GM12878 (cell line): ENCODE data around the gene DDX56. TPM values are rescaled to one million over a fixed set of nuclear protein-coding genes. Genes with fewer than 3 reads are reported as not detected.

Experiments used
- ATAC-seq: fragments of 200-7000 bp; cut with Tn5 transposase; 3 replicates; pipeline ENCODE4 v1.9.1; 2020; ENCODE audit warnings: mild to moderate bottlenecking, moderate library complexity
- BruUV-seq: library from RNA; stranded (reverse); fragments of 400-500 nt; replicated peaks from 2 replicates; lab custom pipeline; 2021; lab: Mats Ljungman, UMichigan
- CTCF ChIA-PET: fragments of 300-600 bp; sonication (Branson Sonifier 250); formaldehyde crosslinking; extraction: SDS; loops from one replicate; lab custom pipeline; 2021; ENCODE audit warnings: inconsistent platforms; lab: Yijun Ruan, JAX
- POLR2A ChIA-PET: fragments of 350-600 bp; formaldehyde crosslinking; extraction: SDS; loops from one replicate; lab custom pipeline; 2021; ENCODE audit warnings: inconsistent platforms; lab: Charles Lee
- RAD21 ChIA-PET: fragments of 300-600 bp; sonication (Branson Sonifier 250); formaldehyde crosslinking; loops from one replicate; lab custom pipeline; 2023; ENCODE audit warnings: antibody characterized with exemption; ENCODE audit not compliant: unreplicated experiment; lab: Charles Lee
- SMC1A ChIA-PET: fragments of 300-600 bp; sonication (Branson Sonifier 250); formaldehyde crosslinking; loops from one replicate; lab custom pipeline; 2023; ENCODE audit not compliant: unreplicated experiment, uncharacterized antibody; lab: Charles Lee
- DNase-seq: peaks from one replicate; pipeline ENCODE4 v3.0.0-alpha.2; 2011; ENCODE audit warnings: low read depth, low spot score
- FAIRE-seq: peaks from 3 replicates; lab custom pipeline; 2011; peaks lifted over from hg19 to GRCh38; lab: Jason Lieb, UNC
- H2AFZ ChIP-seq: 2 replicates; pipeline ENCODE4 v1.6.0; 2011; ENCODE audit warnings: low read depth, low read length, control low read depth; ENCODE audit not compliant: control insufficient read depth
- H3K27ac ChIP-seq: 2 replicates; pipeline ENCODE4 v1.5.1; 2011; ENCODE audit warnings: control low read depth; ENCODE audit not compliant: control insufficient read depth, insufficient read depth
- H3K27me3 ChIP-seq, 2 experiments: replicated peaks in 1 of 2; 2 replicates each; pipeline versions ENCODE4 v1.6.0 to v1.6.1; 2011; ENCODE audit warnings: low read length in 1 of 2; ENCODE audit not compliant: control insufficient read depth in 2 of 2, insufficient read depth in 2 of 2
- H3K36me3 ChIP-seq, 2 experiments: 2 replicates each; pipeline ENCODE4 v1.5.1; 2011; ENCODE audit warnings: low read length in 1 of 2; ENCODE audit not compliant: control insufficient read depth in 2 of 2, insufficient read depth in 2 of 2
- H3K4me1 ChIP-seq: 2 replicates; pipeline ENCODE4 v1.6.1; 2011; ENCODE audit warnings: mild to moderate bottlenecking, low read length, moderate library complexity, mixed read lengths; ENCODE audit not compliant: control insufficient read depth, insufficient read depth
- H3K4me2 ChIP-seq: 2 replicates; pipeline ENCODE4 v1.6.0; 2011; ENCODE audit warnings: control low read depth; ENCODE audit not compliant: control insufficient read depth, insufficient read depth
- H3K4me3 ChIP-seq: fragments of 200-600 bp; sonication (generic); 2 replicates; pipeline ENCODE4 v1.5.1; 2016
- H3K79me2 ChIP-seq: 2 replicates; pipeline ENCODE4 v1.6.0; 2011; ENCODE audit warnings: low read length; ENCODE audit not compliant: control insufficient read depth, insufficient read depth
- H3K9ac ChIP-seq: 2 replicates; pipeline ENCODE4 v1.8.0; 2011; ENCODE audit warnings: low read length, control low read depth, mixed read lengths; ENCODE audit not compliant: control insufficient read depth, insufficient read depth
- H3K9me3 ChIP-seq: replicated peaks from 3 replicates; pipeline ENCODE4 v1.5.1; 2011; ENCODE audit warnings: mild to moderate bottlenecking, low read length; ENCODE audit not compliant: control insufficient read depth, insufficient read depth
- H4K20me1 ChIP-seq: 2 replicates; pipeline ENCODE4 v1.6.0; 2011; ENCODE audit not compliant: control insufficient read depth, insufficient read depth
- ATF2 ChIP-seq: IDR thresholded peaks from 2 replicates; pipeline ENCODE4 v1.6.1; 2012; ENCODE audit warnings: low read length, inconsistent platforms
- CEBPB ChIP-seq, 2 experiments: fragments of 150-350 bp in 1 of 2; IDR thresholded peaks; 2 replicates each; pipeline ENCODE4 v1.6.1; 2012 to 2014; ENCODE audit warnings: low read depth in 2 of 2, low read length in 2 of 2, borderline replicate concordance in 1 of 2, inconsistent platforms in 1 of 2
- HDAC6 ChIP-seq: fragments of 200-600 bp; sonication (generic); IDR thresholded peaks from one replicate; pipeline ENCODE4 v1.8.0; 2017; ENCODE audit warnings: antibody characterized with exemption; ENCODE audit not compliant: unreplicated experiment
- IKZF1 ChIP-seq: fragments of 450-650 bp; conservative IDR thresholded peaks from 2 replicates; pipeline ENCODE4 v1.6.1; 2017; ENCODE audit warnings: antibody characterized with exemption, mild to moderate bottlenecking
- PAX5 ChIP-seq: IDR thresholded peaks from 2 replicates; pipeline ENCODE4 v1.6.1; 2011; ENCODE audit warnings: low read depth, low read length, borderline replicate concordance
- PKNOX1 ChIP-seq: fragments of 450-650 bp; IDR thresholded peaks from 2 replicates; pipeline ENCODE4 v1.6.1; 2016; ENCODE audit warnings: mild to moderate bottlenecking
- PML ChIP-seq: IDR thresholded peaks from 2 replicates; pipeline ENCODE4 v1.6.1; 2012; ENCODE audit warnings: low read length, inconsistent platforms
- POLR2AphosphoS5 ChIP-seq: IDR thresholded peaks from 2 replicates; pipeline ENCODE4 v1.6.1; 2011; ENCODE audit warnings: mild to moderate bottlenecking, low read length, inconsistent platforms
- RAD51 ChIP-seq: fragments of 450-650 bp; IDR thresholded peaks from 2 replicates; pipeline ENCODE4 v1.6.1; 2016; ENCODE audit warnings: moderate library complexity, mild to moderate bottlenecking, inconsistent platforms
- RBBP5 ChIP-seq: fragments of 200-600 bp; sonication (generic); conservative IDR thresholded peaks from 2 replicates; pipeline ENCODE4 v1.6.1; 2016
- RFX5 ChIP-seq: IDR thresholded peaks from 2 replicates; pipeline ENCODE4 v1.6.1; 2011; ENCODE audit warnings: low read depth, low read length, improper control_type of control experiment
- SMAD1 ChIP-seq: fragments of 450-650 bp; IDR thresholded peaks from 2 replicates; pipeline ENCODE4 v1.6.1; 2018; ENCODE audit warnings: mild to moderate bottlenecking, low read depth; ENCODE audit not compliant: partially characterized antibody
- SP1 ChIP-seq: IDR thresholded peaks from one replicate; pipeline ENCODE4 v1.6.1; 2011; ENCODE audit warnings: low read depth, low read length
- ZBTB40 ChIP-seq: fragments of 450-650 bp; IDR thresholded peaks from 2 replicates; pipeline ENCODE4 v1.6.1; 2016; ENCODE audit warnings: mild to moderate bottlenecking, moderate library complexity, borderline replicate concordance
- ZNF687 ChIP-seq: fragments of 450-650 bp; IDR thresholded peaks from 2 replicates; pipeline ENCODE4 v1.6.1; 2017; ENCODE audit warnings: mild to moderate bottlenecking, moderate library complexity
- WGBS: methylation state at CpG from one replicate; pipeline ENCODE4 v1.1.6; 2016; ENCODE audit warnings: low lambda C conversion rate; ENCODE audit not compliant: insufficient replicate concordance, insufficient coverage; ENCODE audit errors: missing lambda C conversion rate; 5-methylcytosine and 5-hydroxymethylcytosine counted together
- in situ Hi-C: fragments of 300-500 bp; cut with MboI; formaldehyde crosslinking; loops from 9 replicates; pipeline ENCODE4 v1.14.3; 2018; ENCODE audit warnings: mixed read lengths
- intact Hi-C: fragments of 100-400 bp; cut with micrococcal nuclease; formaldehyde crosslinking; loops from one replicate; pipeline ENCODE4 v1.14.2; 2022; ENCODE audit not compliant: unreplicated experiment
- polyA plus RNA-seq, 11 experiments: library from polyadenylated mRNA; depleted of rRNA in 4 of 11; unstranded in 6 of 11; stranded (reverse) in 5 of 11; fragments of >200 nt; fragmentation: Nextera tagmentation in 4 of 11; fragmentation: Illumina TruSeq in 1 of 11; extraction: Ambion mirVana in 4 of 11; extraction: Trizol in 1 of 11; gene quantifications; 1 replicate in 1 of 11; 2 replicates in 10 of 11; pipeline versions ENCODE4 v1.2.1 to v1.2.3, GENCODE V29; 2011 to 2016; ENCODE audit warnings: inconsistent platforms in 2 of 11, missing spikeins in 2 of 11, low read depth in 1 of 11
- total RNA-seq, 4 experiments: library from RNA; depleted of rRNA in 3 of 4; stranded (reverse); fragments of >200 nt in 3 of 4; fragmentation: Illumina TruSeq in 1 of 4; extraction: Trizol in 1 of 4; gene quantifications; 2 replicates each; pipeline versions ENCODE4 v1.2.1 to v1.2.3, GENCODE V29; 2013 to 2021

Gene DDX56
- total and polyA plus RNA-seq, 10 of the 15 experiments (the other 5 are each of a cell fraction or from before 2014, with no cell fraction given), result 19.8 to 136 (median 81.3) TPM

- no peak overlapping the region for H3K9ac ChIP-seq
- no peak overlapping the region for H3K27ac ChIP-seq
- no peaks in the 10 kb centered on the region for H3K79me2 ChIP-seq
- FAIRE-seq (no peak), ATAC-seq (no peak), DNase-seq (no peak)
- ChIA-PET CTCF (interaction anchor here (0.9 to 1.8 kb wide), 3 partner anchors 7 to 17 kb away, joined by 3 to 7 read pairs (median 3); no protein-coding TSS in a partner anchor), POLR2A (no interaction called here), SMC1A (no interaction called here), RAD21 (no interaction called here)
- no peak overlapping the region for H3K4me2 ChIP-seq
- no peaks in the 10 kb centered on the region for H3K36me3 ChIP-seq
- H3K27me3 ChIP-seq, result peaks cover 2 to 7% of the 10 kb centered on the region in 2 experiments
- no peak overlapping the region for H2AFZ ChIP-seq
- no peaks in the 10 kb centered on the region for H3K9me3 ChIP-seq
- H3K4me1 ChIP-seq, result no peaks in the 10 kb centered on the region
- H4K20me1 ChIP-seq, result no peaks in the 10 kb centered on the region
- BruUV-seq, result no TSS peak
- intact Hi-C loops, result no loop called here
- H3K4me3 ChIP-seq, result no peak overlapping the region
- WGBS, result 45% methylated on average over 5 of the region's 5 CpGs
- in situ Hi-C loops, result no loop called here
- TF ChIP-seq CEBPB (IDR thresholded peaks at IDR 0.05; ENCODE audit: borderline replicate concordance in 1 of 2, low read depth in 2 of 2, low read length in 2 of 2) (no peak), HDAC6 (no peak), RBBP5 (no peak), RFX5 (no peak), PKNOX1 (no peak), ZBTB40 (no peak), IKZF1 (no peak), PML (no peak), SMAD1 (no peak), POLR2AphosphoS5 (no peak), PAX5 (no peak), SP1 (no peak), ATF2 (no peak), RAD51 (no peak), ZNF687 (no peak)
Observed at GRCh38 chr7:44520574-44520973, 53.1 kb downstream of the DDX56 start.
